IPS DF 19.7 (cell line): ENCODE results near the gene SLA2.
"Not testable (repeated sequence)": the region's sequence is repeated elsewhere in the genome, so short reads cannot be mapped to it uniquely, and the experiment has no call there.

Experiments used
- DNase-seq: peaks from one replicate; pipeline ENCODE4 v3.0.0-alpha.2; 2013; ENCODE audit warnings: low read depth, low spot score

Gene SLA2, protein sequence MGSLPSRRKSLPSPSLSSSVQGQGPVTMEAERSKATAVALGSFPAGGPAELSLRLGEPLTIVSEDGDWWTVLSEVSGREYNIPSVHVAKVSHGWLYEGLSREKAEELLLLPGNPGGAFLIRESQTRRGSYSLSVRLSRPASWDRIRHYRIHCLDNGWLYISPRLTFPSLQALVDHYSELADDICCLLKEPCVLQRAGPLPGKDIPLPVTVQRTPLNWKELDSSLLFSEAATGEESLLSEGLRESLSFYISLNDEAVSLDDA

GRCh38 chr20:36645998-36646397 is at the start of gene SLA2:
Gene SLA2, minus strand, starts transcription at chr20:36646196. Its CDS starts 4,861 bp downstream, at chr20:36641335.
- no peak for DNase-seq

GRCh38 chr20:36695467-36695866 is 49.5 kb upstream of the SLA2 start:
- DNase-seq = not testable (repeated sequence)

DNA sequence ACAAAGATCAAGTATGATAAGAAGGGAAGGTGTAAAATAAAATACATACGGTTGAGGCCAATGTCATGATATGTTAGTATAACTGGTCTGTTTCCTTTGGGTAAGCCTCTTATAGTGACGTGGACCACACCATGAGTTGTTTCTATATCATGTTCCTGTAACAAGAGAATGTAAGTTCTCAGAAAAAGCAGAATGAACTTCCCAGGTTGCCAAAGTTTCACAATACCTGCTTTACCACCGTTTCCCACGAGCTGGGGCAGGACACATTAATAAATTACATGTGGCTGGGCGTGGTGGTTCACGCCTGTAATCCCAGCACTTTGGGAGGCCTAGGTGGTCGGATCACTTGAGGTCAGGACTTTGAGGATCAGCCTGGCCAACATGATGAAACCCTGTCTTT is 42.6 kb upstream of the SLA2 start:
- no peak for DNase-seq

- no peak for DNase-seq
Measured at GRCh38 chr20:36687850-36688249, 41.9 kb upstream of the SLA2 start.

- no peak for DNase-seq
Measured at GRCh38 chr20:36686944-36687343, 40.9 kb upstream of the SLA2 start.

GRCh38 chr20:36686504-36686903 is 40.5 kb upstream of the SLA2 start:
- no peak for DNase-seq

DNA sequence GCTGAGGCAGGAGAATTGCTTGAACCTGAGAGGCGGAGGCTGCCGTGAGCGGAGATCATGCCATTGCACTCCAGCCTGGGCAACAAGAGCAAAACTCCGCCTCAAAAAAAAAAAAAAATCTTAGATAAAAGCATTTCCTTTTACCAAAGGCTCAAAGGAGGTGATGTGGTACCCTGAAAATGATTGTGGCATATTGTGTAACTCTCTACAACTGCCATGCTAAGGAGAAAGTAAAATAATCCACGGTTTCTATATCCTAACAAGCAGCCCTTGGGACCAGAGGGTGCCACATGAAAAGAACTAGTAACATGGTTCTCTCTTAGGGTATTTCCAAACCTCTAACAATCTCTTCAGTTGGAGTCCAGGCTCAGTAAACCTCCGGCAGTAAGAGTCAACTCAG is 38.8 kb upstream of the SLA2 start:
- no peak for DNase-seq

DNA sequence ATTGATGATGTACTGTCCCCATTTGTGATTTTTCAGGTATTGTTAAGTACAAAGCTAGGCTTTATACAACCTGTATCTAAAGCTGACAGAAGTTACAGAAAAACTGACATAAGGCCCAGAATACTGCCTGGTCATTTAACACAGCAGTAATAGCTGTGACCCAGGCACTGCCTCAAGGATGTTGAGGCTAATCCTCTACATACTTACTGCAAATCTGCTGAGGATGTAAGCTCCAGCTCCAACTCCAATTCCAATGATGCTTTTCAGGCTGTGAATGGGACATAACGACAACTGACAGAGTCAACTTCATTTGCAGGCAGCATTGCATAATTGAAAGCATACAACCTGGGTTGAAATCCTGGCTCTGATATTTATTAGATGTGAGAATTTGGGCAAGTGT is 36.3 kb upstream of the SLA2 start:
- no peak for DNase-seq

DNA sequence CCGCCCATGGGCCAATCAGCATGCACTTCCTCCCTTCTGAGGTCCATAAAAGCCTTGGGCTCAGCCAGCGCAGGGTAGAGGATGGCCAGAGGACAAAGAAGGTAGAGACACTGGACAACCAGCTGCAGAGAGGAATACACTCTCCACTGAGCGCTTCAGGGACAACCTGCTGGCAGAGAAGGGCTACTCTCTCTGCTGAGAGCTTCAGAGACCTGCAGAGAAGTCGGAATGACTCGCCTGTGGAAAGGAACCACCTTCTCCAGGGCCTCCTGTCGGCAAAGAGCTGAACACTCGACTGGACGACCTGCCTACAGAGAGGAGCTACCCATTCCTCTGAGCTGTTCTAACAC is 31.4 kb upstream of the SLA2 start:
- no peak for DNase-seq

- DNase-seq = peak; percentile 90
Measured at GRCh38 chr20:36676701-36677421, 30.9 kb upstream of the SLA2 start.

DNA sequence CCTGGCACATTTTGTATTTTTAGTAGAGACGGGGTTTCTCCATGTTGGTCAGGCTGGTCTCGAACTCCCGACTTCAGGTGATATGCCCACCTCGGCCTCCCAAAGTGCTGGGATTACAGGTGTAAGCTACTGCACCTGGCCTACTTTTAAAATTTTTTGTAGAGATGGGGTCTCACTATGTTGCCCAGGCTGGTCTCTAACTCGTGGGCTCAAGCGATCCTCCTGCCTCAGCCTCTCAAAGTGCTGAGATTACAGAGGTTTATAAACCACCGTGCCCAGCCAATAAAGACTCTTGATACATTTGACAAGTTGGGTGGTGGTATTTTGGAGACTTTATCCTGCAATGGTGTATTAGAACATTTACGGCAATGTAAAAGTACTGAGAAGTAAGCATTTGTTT is 29.5 kb upstream of the SLA2 start:
- DNase-seq = not testable (repeated sequence)

DNA sequence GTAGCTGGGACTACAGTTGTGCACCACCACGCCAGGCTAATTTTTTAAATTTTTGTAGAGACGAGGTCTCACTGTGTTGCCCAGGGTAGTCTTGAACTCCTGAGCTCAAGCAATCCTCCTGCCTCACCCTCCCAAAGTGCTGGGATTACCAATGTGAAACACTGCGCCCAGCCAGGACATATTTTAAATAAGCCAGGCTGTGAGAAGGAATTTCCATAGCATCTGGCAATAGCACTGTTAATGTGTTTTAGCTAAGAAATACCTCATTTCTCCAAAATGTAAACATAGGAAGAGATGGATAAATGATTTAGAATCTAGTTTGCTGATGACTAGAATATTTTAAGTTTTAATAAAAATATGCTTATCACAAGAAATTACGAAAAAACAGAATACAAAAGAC is 27.0 kb upstream of the SLA2 start:
- no peak for DNase-seq

DNA sequence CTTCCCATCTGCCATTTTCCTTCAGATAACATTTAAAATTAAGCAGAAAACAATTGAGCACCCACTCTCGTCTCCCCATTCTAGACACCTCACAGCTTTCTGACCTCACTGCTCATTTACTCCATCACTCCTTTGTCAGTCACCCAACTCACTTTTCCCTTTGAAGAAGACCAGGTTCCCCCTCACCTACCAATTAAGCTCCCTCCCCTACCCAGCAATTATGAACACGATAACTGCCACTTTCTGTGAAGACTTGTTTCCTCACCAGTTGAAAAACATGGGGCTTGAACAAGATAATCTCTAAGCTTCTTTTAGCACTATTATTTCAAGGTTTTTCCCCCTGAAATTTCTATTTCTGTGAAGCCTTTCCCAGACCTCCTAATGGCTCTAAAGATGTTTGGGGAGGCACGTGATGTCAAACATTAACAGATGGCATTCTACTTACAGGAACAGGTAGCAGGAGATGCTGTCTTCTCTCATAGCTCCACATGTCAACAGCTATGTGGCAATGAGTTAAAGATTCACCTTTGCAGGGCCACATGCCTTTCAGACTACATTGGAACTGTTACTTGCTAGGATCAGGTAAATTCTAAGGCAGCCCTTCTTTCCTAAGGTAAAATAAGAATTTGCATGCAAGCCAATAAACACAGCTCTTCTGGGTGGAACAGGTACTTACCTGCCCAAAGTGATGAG is 24.8 kb upstream of the SLA2 start:
- DNase-seq = no peak

- no peak for DNase-seq
Measured at GRCh38 chr20:36666181-36666740, 20.3 kb upstream of the SLA2 start.

- no peak for DNase-seq
Measured at GRCh38 chr20:36663031-36663430, 17.0 kb upstream of the SLA2 start.

DNA sequence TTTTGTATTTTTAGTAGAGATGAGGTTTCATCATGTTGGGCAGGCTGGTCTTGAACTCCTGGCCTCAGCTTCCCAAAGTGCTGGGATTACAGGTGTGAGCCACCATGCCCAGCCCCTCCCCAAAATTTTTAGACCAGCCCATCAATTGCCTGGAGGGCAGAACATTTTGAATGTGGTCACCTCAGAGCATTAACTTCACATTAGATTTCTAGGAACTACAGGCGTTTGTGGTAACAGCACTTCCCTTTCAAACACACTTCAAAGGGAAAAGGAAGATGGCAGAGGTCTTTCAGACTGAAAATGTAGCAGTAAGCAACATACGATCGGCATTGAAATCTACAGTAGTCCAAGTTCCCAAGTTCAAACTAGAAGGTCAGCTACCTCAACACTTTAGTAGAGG is 12.3 kb upstream of the SLA2 start:
- DNase-seq = no peak

GRCh38 chr20:36656733-36657132 is 10.7 kb upstream of the SLA2 start:
- no peak for DNase-seq

DNA sequence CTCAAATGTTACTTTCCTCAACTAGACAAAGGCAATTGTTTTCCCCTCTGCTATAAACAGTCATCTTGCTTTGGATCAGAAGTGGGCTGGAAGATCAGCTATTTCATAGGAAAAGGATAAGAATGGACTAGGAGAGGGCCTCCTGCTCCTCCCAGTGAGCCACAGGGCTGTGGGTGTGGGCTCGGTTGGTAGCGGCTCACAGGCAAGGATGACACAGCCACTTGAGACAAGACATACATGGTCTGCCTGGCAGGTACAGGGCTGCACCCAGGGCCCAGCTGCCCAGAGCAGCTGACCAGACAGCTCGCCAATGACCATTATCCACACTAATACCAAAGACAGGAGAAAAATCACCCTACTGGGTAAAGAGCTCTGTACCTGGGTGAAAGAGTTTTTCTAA is 9.0 kb upstream of the SLA2 start:
- DNase-seq = no peak

GRCh38 chr20:36654506-36654905 is 8.5 kb upstream of the SLA2 start:
- DNase-seq = no peak

DNA sequence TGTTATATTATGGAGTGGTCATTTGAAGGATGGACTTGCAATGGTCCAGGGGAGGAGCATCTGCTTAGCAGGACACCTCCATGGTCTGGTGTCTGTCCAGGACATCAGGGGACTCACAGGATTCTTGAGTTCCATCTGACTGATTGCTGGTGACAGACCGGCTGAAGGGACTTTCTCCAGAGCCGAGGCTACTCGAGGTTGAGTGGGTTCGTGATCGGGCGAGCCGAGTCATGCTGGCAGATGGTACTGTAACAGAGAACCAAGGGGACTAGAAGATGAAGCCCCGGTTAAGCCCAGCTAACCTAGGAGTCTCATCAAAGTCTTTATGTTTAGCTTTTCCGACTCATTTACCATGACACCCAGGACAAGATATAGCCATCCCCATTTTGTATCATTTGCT is 7.5 kb upstream of the SLA2 start:
- no peak for DNase-seq

- DNase-seq = no peak
Measured at GRCh38 chr20:36647196-36648121, 1.5 kb upstream of the SLA2 start.

DNA sequence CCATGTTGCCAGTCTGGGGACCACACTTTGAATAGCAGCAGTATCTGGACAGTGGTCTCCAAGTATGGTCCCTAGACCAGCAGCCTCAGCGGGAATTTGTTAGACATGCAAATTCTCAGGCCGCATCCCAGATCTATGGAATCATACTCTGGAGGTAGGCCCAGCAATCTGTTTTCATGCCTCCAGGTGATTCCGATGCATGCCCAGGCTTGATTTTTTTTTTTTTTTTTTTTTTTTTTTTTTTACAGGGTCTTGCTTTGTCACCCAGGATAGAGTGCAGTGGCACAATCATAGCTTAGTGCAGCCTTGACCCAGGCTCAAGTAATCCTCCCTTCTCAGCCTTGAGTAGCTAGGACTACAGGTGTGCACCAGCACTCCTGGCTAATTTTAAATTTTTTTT is 682 bp upstream of the SLA2 start:
- DNase-seq = no peak
